Measurements from ENCODE around the gene ADGRD2.

ADGRD2 gene

GRCh38 chr9:124511891-124512805, 61.9 kb downstream of the ADGRD2 start:
- no peak for DNase-seq

DNA sequence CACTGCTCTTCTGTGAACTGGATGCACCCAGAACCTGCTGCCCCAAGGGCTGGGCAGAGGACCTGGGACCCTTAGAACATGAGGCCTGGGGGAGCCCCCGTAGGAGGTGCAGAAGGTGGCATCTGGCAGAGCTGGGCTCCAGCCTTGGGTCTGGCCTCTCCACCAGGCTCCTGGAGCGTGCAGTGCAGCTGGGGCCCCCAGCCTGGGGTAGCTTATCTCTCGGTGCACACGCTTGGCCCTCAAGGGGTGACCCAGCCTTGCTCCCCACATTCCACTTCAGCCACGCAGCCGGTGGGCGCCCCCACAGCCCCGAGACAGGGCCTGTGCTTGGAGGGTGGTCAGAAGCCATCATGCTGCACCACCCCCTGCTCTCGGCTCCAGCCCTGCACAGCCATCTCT, 62.6 kb downstream of the ADGRD2 start:
- no peak for DNase-seq

GRCh38 chr9:124513376-124513994, 63.2 kb downstream of the ADGRD2 start:
- no peak for DNase-seq

- no peak for DNase-seq
Observed at GRCh38 chr9:124514125-124514524, 63.9 kb downstream of the ADGRD2 start.

- DNase-seq, result no peak
Observed at GRCh38 chr9:124514874-124515273, 64.6 kb downstream of the ADGRD2 start.

DNA sequence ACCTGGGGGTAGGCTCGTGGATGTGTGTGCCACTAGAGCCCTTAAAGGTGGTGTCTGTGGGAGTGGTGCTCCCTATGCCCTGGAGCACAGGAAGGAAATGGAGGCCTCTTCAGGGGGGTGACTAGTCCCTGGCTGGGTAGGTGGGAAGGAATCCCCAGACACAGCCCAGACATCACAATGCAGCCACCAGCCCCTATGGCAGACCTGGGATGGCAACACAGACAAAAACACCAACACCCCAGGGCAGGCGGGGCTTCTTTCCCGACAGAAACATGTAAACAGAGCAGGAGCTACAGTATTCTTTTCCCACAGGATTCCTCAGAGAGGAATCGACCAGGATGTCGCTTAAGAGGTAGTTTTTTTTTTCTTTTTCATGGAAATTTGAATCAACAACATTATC, 67.3 kb downstream of the ADGRD2 start:
- DNase-seq, result no peak

DNA sequence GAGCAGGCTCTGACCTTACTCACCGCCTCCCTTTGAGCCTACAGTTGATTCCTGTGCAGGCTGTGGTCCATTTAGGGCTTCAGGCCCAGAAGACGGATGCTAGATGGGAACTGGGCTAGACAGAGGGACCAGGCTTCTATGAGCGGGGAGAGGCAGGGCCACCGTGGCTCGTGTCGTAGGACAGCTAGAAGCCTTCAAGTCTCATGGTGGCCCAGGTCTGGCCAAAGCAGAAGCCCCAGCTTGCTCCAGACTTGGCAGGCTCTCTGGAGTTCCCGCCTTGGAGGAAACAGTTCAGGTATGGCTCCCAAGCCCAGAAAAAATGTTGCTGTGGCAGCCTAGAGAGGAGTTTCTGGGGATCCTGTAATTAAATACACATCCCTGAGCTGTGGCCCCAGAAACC, 67.9 kb downstream of the ADGRD2 start:
- no peak for DNase-seq

DNA sequence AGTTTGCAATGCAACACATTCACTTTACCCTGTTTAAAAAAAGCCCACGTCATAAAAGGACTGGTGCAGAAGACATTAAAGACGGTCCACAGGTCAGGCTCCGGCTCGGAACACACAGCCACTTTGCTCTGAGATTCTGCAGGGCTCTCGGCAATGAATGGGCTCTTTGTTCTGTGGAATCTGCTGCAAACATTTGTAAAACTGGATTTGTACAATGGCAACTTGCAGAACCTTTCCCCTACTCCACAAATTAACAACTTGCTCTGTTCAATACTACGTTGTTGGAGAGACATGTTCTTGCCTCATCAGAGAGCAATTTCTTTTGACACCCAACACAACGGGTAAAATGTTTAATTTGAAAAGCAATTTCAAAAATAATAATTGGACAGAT, 70.0 kb downstream of the ADGRD2 start:
- DNase-seq, result peak; percentile 67

GRCh38 chr9:124521142-124521541, 70.9 kb downstream of the ADGRD2 start:
- DNase-seq, result no peak

DNA sequence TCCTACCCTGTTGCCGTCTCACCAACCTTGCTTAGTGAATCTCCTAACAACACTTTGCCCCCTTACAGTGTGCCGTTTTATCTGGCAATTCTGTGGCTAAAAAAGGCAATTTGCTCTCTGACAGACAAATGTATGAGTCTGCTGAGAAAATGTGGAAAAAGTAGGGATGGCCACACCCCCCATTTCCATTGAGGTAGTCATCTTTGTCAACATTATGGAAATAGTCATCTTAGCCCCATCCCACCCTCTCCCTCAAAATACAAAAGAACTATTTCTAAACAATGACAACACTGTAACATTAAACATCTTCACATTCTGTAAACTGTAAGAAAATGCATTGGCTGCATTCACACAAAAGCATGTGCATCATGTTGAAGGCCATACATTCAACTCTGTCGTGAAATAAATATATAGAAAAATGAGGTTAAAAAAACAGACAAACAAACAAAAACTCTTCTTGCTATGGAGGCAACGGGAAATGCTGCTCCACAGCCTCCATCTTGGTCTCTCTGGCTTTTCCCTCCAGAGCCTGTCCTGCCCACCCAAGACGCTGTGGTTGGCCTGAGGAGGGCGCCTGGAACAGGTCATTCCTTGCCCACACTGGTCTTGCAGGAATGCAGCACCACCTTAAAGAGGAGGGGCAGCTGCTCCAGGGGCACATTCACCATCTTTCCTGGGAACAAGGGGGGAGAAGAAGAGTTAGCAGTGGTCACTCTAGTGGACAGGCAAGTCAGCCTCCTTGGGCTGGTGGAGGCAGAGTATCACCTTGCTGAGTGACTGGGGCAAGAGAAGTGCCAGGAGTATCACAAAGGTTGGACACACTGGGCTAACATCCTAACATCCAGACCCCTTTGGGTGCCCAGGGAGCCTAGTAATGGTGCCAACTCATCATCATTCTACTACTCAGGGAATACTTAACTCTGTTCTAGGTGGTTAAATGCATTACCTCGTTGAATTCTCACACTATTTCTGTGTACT, 72.2 kb downstream of the ADGRD2 start:
- no peak for DNase-seq

GRCh38 chr9:124526174-124526573, 75.9 kb downstream of the ADGRD2 start:
- no peak for DNase-seq

DNA sequence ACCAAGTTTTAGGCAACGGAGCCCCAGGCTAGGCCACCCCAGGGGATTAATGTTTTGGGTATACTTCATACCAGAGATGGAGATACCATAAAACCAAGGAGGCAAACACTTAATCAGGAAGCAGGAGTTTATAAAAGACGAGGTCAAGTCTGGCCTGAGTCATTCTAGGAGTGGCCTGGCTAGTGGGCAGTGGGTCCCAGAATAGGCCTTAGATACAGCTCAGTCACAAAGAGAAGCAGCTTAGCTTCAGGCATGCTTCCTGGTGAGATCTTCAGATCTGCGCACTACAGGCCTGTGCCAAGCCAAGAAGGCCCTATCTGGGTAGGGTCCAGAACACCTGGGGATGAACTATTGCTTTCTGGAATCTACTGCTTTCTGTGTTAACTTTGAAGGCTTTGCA, 77.5 kb downstream of the ADGRD2 start:
- DNase-seq, result no peak
